Karpas-422 (cell line): ENCODE data around the gene KDM4D. TPM values are rescaled to one million over a fixed set of nuclear protein-coding genes. Genes with fewer than 3 reads are reported as not detected.

Experiments used
- DNase-seq: peaks from one replicate; pipeline ENCODE4 v3.0.0-alpha.2; 2015
- H2AFZ ChIP-seq: fragments of 200-600 bp; sonication (generic); 2 replicates; pipeline ENCODE4 v1.6.1; 2014; ENCODE audit warnings: antibody characterized with exemption, low read length, mixed read lengths
- H3K27ac ChIP-seq: fragments of 200-600 bp; sonication (generic); 2 replicates; pipeline ENCODE4 v1.5.1; 2014; ENCODE audit warnings: mild to moderate bottlenecking, low read length, moderate library complexity
- H3K27me3 ChIP-seq: fragments of 200-600 bp; sonication (generic); 2 replicates; pipeline ENCODE4 v1.6.1; 2014; ENCODE audit warnings: low read length, mixed read lengths
- H3K36me3 ChIP-seq: fragments of 200-600 bp; sonication (generic); 2 replicates; pipeline ENCODE4 v1.6.1; 2014; ENCODE audit warnings: low read length, mixed read lengths; ENCODE audit not compliant: insufficient read depth
- H3K4me1 ChIP-seq: fragments of 200-600 bp; sonication (generic); 2 replicates; pipeline ENCODE4 v1.6.1; 2014; ENCODE audit warnings: mild to moderate bottlenecking, low read length, mixed read lengths
- H3K4me2 ChIP-seq: fragments of 200-600 bp; sonication (generic); 2 replicates; pipeline ENCODE4 v1.6.1; 2014; ENCODE audit warnings: low read length, low read depth, mild to moderate bottlenecking; ENCODE audit not compliant: poor library complexity, severe bottlenecking
- H3K4me3 ChIP-seq: fragments of 200-600 bp; sonication (generic); 2 replicates; pipeline ENCODE4 v1.5.1; 2014; ENCODE audit warnings: mild to moderate bottlenecking, antibody characterized with exemption, low read length, mixed read lengths
- H3K79me2 ChIP-seq: fragments of 200-600 bp; sonication (generic); 2 replicates; pipeline ENCODE4 v1.6.1; 2014; ENCODE audit warnings: mild to moderate bottlenecking, low read length, mixed read lengths
- H3K9ac ChIP-seq: fragments of 200-600 bp; sonication (generic); 2 replicates; pipeline ENCODE4 v1.6.0; 2014; ENCODE audit warnings: low read length
- H3K9me2 ChIP-seq: fragments of 200-600 bp; sonication (generic), shearing (Covaris generic); replicated peaks from 2 replicates; pipeline ENCODE4 v1.6.0; 2014; ENCODE audit warnings: mild to moderate bottlenecking, low read length, moderate library complexity; ENCODE audit not compliant: insufficient read depth
- H3K9me3 ChIP-seq: fragments of 300-700, 200-600 bp; sonication (generic); 2 replicates; pipeline ENCODE4 v1.6.1; 2014; ENCODE audit warnings: low read length, mixed read lengths
- H4K20me1 ChIP-seq: fragments of 200-600 bp; sonication (generic); 2 replicates; pipeline ENCODE4 v1.6.1; 2014; ENCODE audit warnings: mild to moderate bottlenecking, antibody characterized with exemption, low read length, low read depth; ENCODE audit not compliant: insufficient read depth
- total RNA-seq: library from RNA; depleted of rRNA; stranded (reverse); fragments of >200 nt; shearing (Covaris generic); gene quantifications from 2 replicates; pipeline ENCODE4 v1.2.3, GENCODE V29; 2014; ENCODE audit warnings: low replicate concordance; rRNA removed

Gene KDM4D
- total RNA-seq, 1 experiment from 2014 or later: 3.6 TPM

DNA sequence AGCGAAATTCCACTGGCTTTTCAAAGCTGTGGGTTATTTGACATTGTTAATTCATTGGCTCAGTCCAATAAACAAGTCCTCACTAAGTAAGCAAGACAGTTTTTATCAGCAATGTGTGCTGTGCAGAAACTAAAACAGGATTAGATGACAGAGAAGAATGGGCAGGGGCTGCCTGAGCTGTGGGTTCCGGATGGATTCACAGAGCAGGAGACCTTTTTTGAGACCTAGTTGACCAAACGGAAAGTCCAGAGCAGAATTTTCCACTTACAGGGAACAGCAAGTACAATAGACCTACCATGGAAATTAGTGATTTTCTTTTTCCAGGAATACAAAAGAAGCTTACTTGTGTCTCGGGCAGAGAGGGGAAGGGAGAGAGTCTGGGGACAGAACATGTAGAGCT is 70.5 kb downstream of the KDM4D start:
- H3K4me3 ChIP-seq: no peak overlapping the region
- H3K9me3 ChIP-seq: no peaks in the 10 kb centered on the region
- no peak overlapping the region for H2AFZ ChIP-seq
- no peaks in the 10 kb centered on the region for H3K79me2 ChIP-seq
- no peaks in the 10 kb centered on the region for H3K9me2 ChIP-seq
- DNase-seq: no peak
- H3K4me1 ChIP-seq: no peaks in the 10 kb centered on the region
- H3K9ac ChIP-seq: no peak overlapping the region
- H4K20me1 ChIP-seq: no peaks in the 10 kb centered on the region
- H3K4me2 ChIP-seq: no peak overlapping the region
- H3K27me3 ChIP-seq: no peaks in the 10 kb centered on the region
- no peaks in the 10 kb centered on the region for H3K36me3 ChIP-seq
- H3K27ac ChIP-seq: no peak overlapping the region

- H3K9me3 ChIP-seq: no peaks in the 10 kb centered on the region
- H3K36me3 ChIP-seq: no peaks in the 10 kb centered on the region
- no peaks in the 10 kb centered on the region for H3K9me2 ChIP-seq
- no peak overlapping the region for H3K4me3 ChIP-seq
- H3K27me3 ChIP-seq: no peaks in the 10 kb centered on the region
- H3K9ac ChIP-seq: no peak overlapping the region
- no peak overlapping the region for H3K4me2 ChIP-seq
- H3K79me2 ChIP-seq: no peaks in the 10 kb centered on the region
- no peak overlapping the region for H3K27ac ChIP-seq
- no peaks in the 10 kb centered on the region for H4K20me1 ChIP-seq
- no peaks in the 10 kb centered on the region for H3K4me1 ChIP-seq
- no peak overlapping the region for H2AFZ ChIP-seq
- DNase-seq: no peak
Measured at GRCh38 chr11:95045812-95046211, 72.3 kb downstream of the KDM4D start.

Other genes starting within 250 kb of the KDM4D start
- 0.04 TPM in 2 replicates for gene AMOTL1, start 205.4 kb upstream of the KDM4D start, total RNA-seq
- 104 and 117 TPM in 2 replicates for gene CWC15, start 153 bp upstream of the KDM4D start, total RNA-seq
- gene KDM4E, start 51.5 kb downstream of the KDM4D start, total RNA-seq: not detected in 2 replicates
- gene KDM4F, start 75.7 kb downstream of the KDM4D start, total RNA-seq: not detected in 2 replicates
- 50.0 and 111 TPM in 2 replicates for gene SRSF8, start 93.2 kb downstream of the KDM4D start, total RNA-seq
- gene ENDOD1, start 116.1 kb downstream of the KDM4D start, total RNA-seq: 11.0 and 12.8 TPM in 2 replicates